NCI-H2227 (cell line): ENCODE measurements around the gene CDKN2B.

Experiments used
- DNase-seq: peaks from one replicate; lab custom pipeline; 2025; ENCODE audit not compliant: unreplicated experiment; lab: John Stamatoyannopoulos, UW

CDKN2B gene

DNA sequence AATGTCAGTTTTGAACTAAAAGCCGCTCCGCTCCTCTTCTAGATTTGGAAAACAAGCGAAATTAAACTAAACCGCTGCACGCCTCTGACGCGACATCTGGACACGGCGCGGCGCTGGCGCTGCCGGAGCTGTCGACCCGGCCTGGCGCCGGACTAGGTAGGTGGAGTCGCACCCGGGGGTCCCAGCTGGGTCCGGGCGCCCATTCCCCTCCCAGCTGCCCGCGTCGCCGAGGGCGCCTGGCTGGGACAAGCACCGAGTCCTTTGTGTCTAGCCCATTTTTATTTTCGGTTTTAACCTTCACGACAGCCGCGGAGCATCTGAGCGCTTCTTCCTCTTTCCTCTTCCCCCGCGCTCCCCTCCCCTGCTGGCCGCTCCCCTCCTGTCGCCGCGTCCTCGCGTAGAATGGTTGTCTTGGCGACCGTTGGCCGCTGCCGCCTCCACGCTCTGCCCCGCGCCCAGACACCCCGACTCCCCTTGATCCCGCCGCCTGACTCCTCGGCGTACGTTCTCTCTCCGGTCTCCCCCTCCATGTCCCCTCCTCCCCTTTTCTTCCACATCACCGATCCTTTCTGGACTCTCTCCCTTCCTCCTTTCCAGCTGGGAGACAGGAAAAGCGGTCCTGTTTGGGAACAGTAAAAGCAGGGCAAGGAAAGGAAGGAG, 14.0 kb downstream of the CDKN2B start:
- peak; percentile 85 for DNase-seq

DNA sequence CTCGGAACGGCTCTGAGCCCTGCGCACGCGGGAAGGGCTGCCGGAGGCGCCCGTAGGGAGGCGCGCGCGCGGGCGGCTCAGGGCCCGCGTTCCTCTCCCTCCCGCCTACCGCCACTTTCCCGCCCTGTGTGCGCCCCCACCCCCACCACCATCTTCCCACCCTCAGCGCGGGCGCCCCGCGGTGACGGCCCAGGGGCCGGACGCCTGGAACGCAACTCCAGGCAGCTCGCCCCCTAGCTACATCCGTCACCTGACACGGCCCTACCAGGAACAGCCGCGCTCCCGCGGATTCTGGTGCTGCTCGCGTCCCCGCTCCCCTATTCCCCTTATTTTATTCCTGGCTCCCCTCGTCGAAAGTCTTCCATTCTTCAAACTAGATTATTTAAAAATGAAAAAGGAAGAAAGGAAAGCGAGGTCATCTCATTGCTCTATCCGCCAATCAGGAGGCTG, 14.5 kb downstream of the CDKN2B start, which contains the start of gene CDKN2B-AS1:
Gene CDKN2B-AS1, plus strand, starts transcription at position 236 of the 450 bp plus-strand sequence.
- peak; percentile 86 for DNase-seq

DNA sequence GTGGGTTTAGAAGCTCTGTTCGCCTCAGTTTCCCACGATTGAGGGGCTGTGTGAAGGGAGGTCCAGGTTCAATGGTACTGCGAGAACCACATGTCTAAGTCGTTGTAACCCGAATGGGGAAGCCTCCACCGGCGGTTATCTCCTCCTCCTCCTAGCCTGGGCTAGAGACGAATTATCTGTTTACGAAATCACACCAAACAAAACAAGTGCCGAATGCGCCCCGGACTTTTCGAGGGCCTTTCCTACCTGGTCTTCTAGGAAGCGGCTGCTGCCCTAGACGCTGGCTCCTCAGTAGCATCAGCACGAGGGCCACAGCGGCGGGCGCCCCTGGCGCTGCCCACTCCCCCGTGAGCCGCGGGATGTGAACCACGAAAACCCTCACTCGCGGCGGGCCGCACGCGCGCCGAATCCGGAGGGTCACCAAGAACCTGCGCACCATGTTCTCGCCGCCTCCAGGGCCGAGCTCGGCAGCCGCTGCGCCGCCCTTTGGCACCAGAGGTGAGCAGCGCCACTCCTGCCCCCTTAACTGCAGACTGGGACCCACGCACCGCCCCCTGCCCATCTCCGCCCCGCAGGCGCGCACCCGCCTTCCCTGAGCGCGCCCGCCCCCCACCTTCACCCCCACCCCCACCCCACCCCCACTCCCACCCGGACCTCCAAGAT, 15.1 kb downstream of the CDKN2B start, which contains the start of gene CDKN2A:
Gene CDKN2A, minus strand, starts transcription at position 500 of the 663 bp plus-strand sequence.
- DNase-seq = peak; percentile 83

DNA sequence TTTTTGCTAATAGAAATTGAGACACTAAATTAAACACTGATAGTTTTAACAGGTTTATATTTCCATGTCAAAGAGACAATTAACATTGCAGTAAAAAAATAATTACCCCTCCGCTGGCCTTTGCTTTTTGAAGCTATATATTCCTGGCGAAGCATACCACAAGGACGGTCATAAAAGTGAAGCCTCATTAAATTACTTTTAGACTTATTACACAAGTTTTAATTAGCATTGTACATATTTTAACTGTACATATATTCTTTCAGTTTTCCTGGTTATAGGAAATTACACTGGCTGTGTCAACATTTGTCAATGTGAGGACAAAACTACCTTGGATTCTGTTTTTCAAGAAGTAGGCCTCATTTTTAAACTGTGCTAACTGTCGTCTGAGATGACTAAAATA, 16.1 kb downstream of the CDKN2B start:
- DNase-seq = no peak

DNA sequence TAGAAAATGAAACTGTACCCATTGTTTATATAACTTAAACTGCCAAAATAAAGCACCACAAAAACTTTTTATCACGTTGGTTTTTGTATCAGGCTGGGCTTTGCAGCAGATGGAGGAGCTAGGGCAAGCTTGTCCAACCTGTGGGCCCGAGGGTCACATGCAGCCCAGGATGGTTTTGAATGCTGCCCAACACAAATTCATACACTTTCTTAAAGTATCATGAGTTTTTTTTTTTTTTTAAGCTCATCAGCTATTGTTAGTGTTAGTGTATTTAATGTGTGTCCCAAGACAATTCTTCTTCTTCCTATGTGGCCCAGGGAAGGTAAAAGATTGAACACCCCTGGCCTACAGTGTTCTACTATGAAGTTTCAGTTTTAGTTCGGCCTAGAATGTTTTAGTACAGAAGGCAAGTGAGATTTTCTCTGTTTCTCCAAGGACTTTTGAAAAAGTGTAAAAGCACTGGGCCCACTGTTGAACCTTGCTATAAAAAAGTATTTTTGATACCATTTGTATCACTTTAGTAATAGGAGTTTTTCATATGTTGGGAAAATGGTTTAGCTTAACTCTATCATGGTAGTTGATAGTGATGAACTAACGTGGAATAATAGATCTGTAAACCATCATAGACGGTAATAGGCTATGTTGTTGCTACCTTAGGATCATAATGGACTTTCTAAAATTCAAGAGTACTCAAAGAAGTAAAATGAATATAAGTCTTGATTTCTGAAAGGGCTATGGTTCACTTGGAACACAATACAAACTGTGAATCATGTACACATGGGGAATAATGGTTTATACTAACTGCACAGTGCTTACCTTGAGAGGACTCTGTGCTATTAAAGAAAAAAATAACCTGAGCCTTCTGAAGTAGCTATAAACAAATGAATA, 17.8 kb downstream of the CDKN2B start:
- no peak for DNase-seq

DNA sequence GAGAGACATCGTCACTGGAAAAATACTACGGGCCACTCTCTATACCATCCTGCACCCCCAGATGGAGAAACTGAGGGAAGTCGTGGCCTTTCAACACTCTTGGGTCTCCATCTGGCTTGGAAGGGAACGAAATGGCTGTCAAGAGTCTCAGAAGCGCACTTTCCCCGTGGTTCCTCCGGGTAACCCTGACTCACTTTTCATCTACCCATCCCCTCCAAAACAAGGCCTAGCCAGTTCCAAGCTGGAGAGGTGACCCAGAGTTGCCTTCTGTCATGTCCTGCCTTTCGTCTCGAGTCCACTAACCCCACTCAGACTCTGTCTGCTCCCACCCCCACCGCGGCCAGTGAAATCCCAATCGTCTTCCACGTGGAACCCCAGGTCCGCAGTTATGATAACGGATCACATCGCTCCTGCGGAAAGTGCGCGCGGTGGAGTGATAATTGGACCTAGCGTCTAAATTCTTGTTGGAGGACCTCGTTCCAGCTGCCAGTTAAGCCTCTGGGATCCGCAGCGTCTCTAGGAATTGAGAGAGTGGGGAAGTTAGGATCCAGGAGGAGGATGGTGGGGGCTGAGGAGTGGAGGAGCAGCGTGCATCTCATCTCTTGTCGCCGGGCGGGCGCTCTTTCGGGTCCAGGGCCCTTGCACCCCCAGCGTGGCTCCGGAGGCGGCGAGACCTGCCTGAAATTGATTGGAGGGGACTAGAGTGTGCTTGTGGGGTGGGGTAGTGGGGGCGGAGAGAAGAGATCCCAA, 19.5 kb downstream of the CDKN2B start:
- no peak for DNase-seq

DNA sequence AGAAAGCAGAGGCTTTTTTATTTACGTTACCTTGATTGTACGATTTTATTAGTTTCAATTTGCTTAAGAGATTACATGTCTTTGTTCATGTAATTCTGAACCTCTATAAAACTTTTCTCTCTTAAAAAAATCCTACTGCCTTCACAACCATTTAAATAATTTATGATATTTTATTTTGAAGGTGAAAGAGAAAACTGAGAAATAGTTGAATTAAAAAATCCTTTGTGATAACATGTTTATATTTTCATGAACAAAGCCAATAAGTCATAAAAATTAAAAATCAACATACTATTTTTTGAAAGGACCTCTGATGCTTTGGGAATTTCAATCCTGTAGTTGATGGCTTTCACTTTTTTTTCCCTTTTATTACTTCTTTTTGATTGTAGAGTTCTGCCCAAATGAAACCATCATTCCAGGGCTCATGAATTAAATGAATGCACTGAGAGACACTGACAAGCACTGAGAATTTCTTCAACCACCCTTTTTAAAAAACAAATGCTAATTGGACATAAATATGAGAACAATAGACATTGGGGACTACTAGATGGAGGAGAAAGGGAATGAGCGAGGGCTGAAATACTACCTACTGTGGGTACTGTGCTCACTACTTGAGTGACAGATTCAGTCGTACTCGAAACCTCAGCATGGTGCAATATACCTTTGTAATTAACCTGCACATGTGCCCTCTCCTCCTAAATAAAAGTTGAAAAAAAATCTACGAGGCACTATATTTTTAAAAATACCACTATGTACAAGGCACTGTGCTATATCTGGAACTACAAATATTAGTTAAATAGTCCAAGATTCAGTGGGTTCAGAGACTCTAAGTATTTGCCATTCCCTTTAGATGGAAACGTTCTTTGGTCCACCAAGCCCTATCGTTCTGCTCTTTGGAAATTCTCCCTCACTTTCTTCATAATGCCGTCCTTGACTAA, 20.8 kb downstream of the CDKN2B start:
- DNase-seq = no peak

DNA sequence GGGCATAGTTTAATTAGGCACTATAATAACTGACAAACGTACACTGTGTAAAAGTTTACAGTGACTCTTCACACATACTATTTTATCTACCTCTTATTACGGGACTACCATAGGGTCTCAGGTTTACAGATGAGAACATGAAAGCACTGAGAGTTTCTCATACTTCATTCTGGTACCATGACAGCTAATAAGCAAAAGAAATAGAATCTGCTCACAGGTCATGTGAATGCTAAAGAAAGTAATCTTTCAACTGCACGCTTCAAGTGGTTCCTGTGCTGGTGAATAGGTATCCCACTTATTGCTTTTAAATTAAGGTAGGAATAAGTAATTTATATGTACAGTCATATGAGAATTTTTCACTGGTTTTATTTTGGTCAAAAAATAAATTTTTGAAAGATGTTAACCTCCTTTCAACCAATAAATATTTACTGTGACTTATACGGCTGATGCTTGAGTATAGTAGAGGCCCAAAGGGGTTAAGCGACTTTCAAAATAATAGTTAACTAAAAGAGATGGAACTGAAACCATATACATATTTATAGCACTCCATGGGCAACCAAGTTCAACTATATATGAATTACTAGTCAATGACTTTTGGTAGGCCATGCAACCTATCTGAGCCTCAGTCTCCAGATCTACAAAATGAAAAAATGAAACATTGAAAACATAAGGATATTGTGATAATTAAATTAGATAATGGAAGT, 23.0 kb downstream of the CDKN2B start:
- no peak for DNase-seq

DNA sequence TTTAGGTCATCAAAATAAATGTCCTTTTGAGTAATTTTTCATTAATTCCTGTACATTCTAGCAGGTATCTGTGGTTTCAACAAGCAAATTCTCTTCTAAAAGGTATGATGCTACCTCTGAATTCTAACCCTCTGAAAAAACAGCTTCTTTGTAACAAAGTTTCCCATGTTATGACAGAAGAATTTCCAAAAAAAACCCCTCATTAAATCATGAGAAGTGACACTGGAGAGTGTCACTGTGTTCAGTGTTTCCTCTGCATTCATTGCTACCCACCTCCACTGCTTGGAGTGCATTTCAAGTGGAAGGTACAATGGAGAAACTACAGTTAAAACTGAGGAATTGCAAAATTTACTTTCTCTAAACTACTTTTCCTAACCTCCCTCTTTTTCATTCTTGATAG, 25.0 kb downstream of the CDKN2B start:
- no peak for DNase-seq

DNA sequence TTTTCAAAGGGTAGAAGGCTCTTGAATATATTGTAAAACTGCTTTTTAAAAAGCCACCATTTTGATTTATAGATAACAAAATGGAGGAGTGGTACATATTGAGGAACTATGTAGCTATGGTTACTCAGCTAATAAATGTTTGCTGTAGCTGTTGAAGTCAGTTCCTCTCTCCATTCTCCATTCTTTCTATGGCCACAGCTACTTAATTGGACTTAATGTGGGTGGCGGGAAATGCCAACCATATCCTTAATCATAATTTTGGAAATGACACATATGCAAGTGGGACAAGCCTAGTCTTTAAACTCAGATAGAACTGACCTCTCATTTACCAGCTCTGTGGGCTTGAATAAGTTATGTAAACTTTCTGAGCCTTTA, 25.6 kb downstream of the CDKN2B start:
- no peak for DNase-seq

DNA sequence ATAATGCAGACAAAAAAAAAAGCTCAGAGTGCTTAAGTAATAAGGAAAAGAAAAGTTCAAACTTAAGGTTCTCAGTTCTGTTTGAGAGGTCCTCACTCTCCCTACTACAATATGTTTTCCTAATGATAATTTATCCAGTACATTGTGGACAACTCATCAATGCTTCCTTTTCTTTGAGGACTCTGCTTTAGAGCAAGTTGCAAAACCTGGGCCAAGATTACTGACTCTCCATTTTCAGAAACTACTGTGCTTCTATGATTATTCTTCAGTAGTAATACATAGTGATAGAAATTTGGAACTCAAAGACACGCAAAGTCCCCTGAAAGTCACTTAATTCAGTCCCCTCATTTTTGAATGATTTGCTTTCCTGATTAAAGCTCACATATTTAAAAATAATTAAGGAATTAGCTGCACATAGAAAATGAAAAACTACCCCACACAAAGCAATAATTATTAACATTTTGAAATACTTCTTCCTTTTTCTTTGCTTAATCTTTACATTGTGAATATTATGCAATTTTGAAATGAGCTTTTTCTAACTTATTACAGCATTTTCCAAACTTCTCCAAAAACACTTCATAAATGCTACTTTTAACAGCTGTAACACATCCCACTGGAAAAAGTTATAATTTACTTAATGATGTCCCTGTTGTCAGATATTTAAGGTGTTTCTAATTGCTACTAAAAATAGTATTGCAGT, 26.1 kb downstream of the CDKN2B start:
- DNase-seq = no peak

DNA sequence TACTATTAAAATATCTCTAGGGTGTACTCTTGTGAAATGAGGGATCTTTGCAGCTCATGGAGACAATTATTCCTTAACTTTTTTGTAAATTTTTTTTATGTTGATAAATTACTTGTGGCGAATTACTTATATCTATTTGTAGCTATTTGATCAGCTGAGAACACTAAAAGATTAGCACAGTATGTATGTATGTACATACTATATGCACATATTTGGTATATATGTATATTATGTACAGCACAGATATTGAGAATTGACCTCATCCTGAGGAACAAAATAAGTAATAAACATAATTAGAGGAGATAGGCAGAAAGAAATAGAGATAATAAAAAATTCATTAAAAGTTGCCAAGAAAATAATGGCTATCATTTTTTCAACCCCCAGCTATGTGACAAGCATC, 26.7 kb downstream of the CDKN2B start:
- DNase-seq = no peak

DNA sequence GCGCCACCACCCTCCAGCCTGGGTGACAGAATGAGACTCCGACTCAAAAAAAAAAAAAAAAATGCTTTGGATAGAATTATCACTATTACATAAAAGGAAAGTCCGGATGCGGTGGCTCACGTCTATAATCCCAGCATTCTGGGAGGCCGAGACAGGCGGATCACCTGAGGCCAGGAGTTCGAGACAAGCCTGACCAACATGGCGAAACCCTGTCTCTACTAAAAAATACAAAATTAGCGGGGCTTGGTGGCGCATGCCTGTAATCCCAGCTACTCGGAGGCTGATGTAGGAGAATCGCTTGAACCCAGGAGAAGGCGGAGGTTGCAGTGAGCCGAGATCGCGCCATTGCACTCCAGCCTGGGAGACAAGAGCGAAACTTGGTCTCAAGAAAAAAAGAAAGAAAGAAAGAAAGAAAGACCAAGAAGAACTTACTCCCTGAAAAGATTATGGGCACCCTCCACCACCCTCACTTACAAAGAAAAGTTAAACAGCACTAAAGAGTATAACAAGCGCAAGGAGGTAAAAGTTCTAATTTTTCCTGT, 32.7 kb downstream of the CDKN2B start:
- DNase-seq = no peak

DNA sequence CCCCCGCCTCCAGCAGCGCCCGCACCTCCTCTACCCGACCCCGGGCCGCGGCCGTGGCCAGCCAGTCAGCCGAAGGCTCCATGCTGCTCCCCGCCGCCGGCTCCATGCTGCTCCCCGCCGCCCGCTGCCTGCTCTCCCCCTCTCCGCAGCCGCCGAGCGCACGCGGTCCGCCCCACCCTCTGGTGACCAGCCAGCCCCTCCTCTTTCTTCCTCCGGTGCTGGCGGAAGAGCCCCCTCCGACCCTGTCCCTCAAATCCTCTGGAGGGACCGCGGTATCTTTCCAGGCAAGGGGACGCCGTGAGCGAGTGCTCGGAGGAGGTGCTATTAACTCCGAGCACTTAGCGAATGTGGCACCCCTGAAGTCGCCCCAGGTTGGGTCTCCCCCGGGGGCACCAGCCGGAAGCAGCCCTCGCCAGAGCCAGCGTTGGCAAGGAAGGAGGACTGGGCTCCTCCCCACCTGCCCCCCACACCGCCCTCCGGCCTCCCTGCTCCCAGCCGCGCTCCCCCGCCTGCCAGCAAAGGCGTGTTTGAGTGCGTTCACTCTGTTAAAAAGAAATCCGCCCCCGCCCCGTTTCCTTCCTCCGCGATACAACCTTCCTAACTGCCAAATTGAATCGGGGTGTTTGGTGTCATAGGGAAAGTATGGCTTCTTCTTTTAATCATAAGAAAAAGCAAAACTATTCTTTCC, 34.2 kb downstream of the CDKN2B start:
- peak; percentile 90 for DNase-seq

DNA sequence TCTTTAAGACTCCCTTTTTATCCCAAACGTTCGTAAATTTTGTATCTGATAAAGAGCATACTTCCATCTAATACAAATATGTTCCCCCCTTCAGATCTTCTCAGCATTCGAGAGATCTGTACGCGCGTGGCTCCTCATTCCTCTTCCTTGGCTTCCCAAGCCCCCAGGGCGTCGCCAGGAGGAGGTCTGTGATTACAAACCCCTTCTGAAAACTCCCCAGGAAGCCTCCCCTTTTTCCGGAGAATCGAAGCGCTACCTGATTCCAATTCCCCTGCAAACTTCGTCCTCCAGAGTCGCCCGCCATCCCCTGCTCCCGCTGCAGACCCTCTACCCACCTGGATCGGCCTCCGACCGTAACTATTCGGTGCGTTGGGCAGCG, 34.8 kb downstream of the CDKN2B start:
- no peak for DNase-seq

DNA sequence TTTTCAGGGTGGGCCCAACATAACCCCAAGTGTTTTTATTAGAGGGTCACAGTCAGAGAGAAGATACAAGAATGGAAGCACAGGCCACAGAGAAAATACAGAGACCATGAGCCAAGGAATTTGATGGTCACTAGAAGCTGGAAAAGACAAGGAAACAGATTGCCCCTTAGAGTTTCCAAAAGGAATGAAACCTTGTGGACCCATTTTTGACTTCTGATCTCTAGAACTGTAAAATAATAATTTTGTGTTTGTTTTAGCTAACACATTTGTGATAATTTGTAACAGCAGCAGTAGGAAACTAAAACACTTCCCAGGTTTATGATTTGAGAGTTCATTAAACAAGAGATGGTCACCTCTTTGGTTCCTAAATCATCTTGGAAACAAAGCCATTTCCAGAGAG, 36.7 kb downstream of the CDKN2B start:
- DNase-seq = no peak

DNA sequence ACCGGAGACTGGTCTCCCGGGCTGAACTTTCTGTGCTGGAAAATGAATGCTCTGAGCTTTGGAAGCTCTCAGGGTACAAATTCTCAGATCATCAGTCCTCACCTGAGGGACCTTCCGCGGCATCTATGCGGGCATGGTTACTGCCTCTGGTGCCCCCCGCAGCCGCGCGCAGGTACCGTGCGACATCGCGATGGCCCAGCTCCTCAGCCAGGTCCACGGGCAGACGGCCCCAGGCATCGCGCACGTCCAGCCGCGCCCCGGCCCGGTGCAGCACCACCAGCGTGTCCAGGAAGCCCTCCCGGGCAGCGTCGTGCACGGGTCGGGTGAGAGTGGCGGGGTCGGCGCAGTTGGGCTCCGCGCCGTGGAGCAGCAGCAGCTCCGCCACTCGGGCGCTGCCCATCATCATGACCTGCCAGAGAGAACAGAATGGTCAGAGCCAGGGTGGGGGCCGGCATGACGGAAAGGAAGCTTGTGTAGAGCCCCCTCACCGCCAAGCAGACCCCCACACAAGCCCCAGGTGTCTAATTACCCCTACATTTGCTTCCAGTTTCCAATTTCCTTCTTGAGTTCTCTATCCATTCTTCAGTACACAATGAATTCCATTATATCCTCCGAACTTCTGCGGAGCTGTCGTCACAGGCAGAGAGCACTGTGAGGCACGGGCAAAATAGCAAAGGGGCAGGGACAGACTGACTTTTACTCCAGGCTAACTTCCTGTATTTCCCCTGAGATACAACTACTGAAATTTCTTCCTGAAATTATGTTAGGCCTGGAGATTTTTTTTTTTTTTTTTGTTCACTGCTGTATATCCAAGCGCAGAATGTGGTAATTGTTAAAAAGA, 38.1 kb downstream of the CDKN2B start:
- no peak for DNase-seq
